DND-41 (cell line): ENCODE measurements around the gene FAM50A.

ENCODE experiments used
- ATAC-seq: fragments of 200-7000 bp; cut with Tn5 transposase; 3 replicates; pipeline ENCODE4 v1.9.1; 2021; ENCODE audit warnings: low read depth; ENCODE audit not compliant: insufficient read depth
- DNase-seq: peaks from one replicate; pipeline ENCODE4 v3.0.0-alpha.2; 2020
- H2AFZ ChIP-seq: 2 replicates; pipeline ENCODE4 v1.6.0; 2012; ENCODE audit warnings: low read depth, low read length
- H3K27ac ChIP-seq: 2 replicates; pipeline ENCODE4 v1.5.1; 2012; ENCODE audit warnings: low read length, inconsistent platforms
- H3K27me3 ChIP-seq: fragments of 200-600 bp; sonication (generic); 2 replicates; pipeline ENCODE4 v1.6.0; 2012; ENCODE audit warnings: low read length, mild to moderate bottlenecking, inconsistent platforms; ENCODE audit not compliant: insufficient read depth, poor library complexity
- H3K36me3 ChIP-seq: 2 replicates; pipeline ENCODE4 v1.5.1; 2012; ENCODE audit warnings: low read length, inconsistent platforms; ENCODE audit not compliant: insufficient read depth
- H3K4me1 ChIP-seq: 2 replicates; pipeline ENCODE4 v1.5.1; 2012; ENCODE audit warnings: mild to moderate bottlenecking, low read length; ENCODE audit not compliant: insufficient read depth
- H3K4me2 ChIP-seq: 2 replicates; pipeline ENCODE4 v1.6.0; 2012; ENCODE audit warnings: mild to moderate bottlenecking, moderate library complexity, low read length, inconsistent platforms; ENCODE audit not compliant: insufficient read depth
- H3K4me3 ChIP-seq, 2 experiments: fragments of 200-600 bp in 1 of 2; shearing (Covaris generic) in 1 of 2; 2 replicates each; pipeline ENCODE4 v1.5.1; 2012 to 2016; ENCODE audit warnings: inconsistent platforms in 2 of 2, low read length in 2 of 2, mild to moderate bottlenecking in 2 of 2, low read depth in 1 of 2, moderate library complexity in 1 of 2
- H3K79me2 ChIP-seq: 2 replicates; pipeline ENCODE4 v1.6.0; 2012; ENCODE audit warnings: low read length, inconsistent platforms; ENCODE audit not compliant: insufficient read depth
- H3K9ac ChIP-seq: 2 replicates; pipeline ENCODE4 v1.6.0; 2012; ENCODE audit warnings: low read depth, mild to moderate bottlenecking, inconsistent platforms, low read length, moderate library complexity
- H3K9me3 ChIP-seq: 2 replicates; pipeline ENCODE4 v1.5.1; 2012; ENCODE audit warnings: low read length, moderate library complexity, mild to moderate bottlenecking, inconsistent platforms; ENCODE audit not compliant: insufficient read depth, severe bottlenecking
- H4K20me1 ChIP-seq: 2 replicates; pipeline ENCODE4 v1.6.0; 2012; ENCODE audit warnings: low read length; ENCODE audit not compliant: insufficient read depth
- CTCF ChIP-seq: IDR thresholded peaks from 2 replicates; pipeline ENCODE4 v1.5.1; 2012; ENCODE audit warnings: borderline replicate concordance, low read length, moderate library complexity, mild to moderate bottlenecking; ENCODE audit not compliant: poor library complexity, severe bottlenecking; ENCODE audit errors: extremely low read depth
- EZH2 ChIP-seq: IDR thresholded peaks from 3 replicates; pipeline ENCODE4 v1.6.1; 2012; ENCODE audit warnings: borderline replicate concordance, low read depth, mild to moderate bottlenecking, moderate library complexity, low read length, inconsistent platforms; ENCODE audit not compliant: severe bottlenecking

Gene FAM50A

GRCh38 chrX:154403192-154403591, 40.7 kb upstream of the FAM50A start:
- Histone ChIP-seq H3K9me3 (no peaks in the 10 kb centered on the region), H2AFZ (no peak overlapping the region), H3K4me1 (peaks cover 14% of the 10 kb centered on the region), H4K20me1 (peaks cover 21% of the 10 kb centered on the region), H3K36me3 (peaks cover 29% of the 10 kb centered on the region), H3K4me3 (no peak overlapping the region), H3K9ac (no peak overlapping the region), H3K27ac (no peak overlapping the region), H3K79me2 (peaks cover 18% of the 10 kb centered on the region), H3K27me3 (no peaks in the 10 kb centered on the region), H3K4me2 (no peak overlapping the region)
- ATAC-seq (no peak), DNase-seq (no peak)
- TF ChIP-seq EZH2 (no peak), CTCF (no peak)

DNA sequence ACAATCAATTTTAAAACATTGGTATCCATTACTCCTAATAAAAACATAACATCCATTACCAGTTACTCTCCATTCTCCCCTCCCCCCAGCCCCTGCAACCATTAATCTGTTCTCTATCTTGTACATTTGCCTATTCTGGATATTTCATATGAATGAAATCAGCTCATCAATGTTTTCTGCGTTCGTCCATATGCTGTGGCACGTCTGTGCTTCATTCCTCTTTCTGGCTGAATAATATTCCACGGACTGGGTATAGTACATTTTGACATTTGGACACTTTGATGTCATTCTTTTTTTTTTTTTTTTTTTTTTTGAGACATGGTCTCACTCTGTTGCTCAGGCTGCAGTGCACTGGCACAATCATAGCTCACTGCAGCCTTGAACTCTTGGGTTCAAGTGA, 40.1 kb upstream of the FAM50A start:
- no peak overlapping the region for H3K4me3 ChIP-seq
- peaks cover 25% of the 10 kb centered on the region for H3K36me3 ChIP-seq
- H3K4me2 ChIP-seq, result no peak overlapping the region
- H3K27ac ChIP-seq, result no peak overlapping the region
- H3K27me3 ChIP-seq, result no peaks in the 10 kb centered on the region
- peaks cover 20% of the 10 kb centered on the region for H4K20me1 ChIP-seq
- no peak for DNase-seq
- H3K79me2 ChIP-seq, result peaks cover 11% of the 10 kb centered on the region
- no peak for TF ChIP-seq EZH2
- no peak for TF ChIP-seq CTCF
- no peak for ATAC-seq
- H3K9ac ChIP-seq, result no peak overlapping the region
- no peaks in the 10 kb centered on the region for H3K9me3 ChIP-seq
- H3K4me1 ChIP-seq, result peaks cover 14% of the 10 kb centered on the region
- no peak overlapping the region for H2AFZ ChIP-seq

GRCh38 chrX:154404625-154405192, 39.2 kb upstream of the FAM50A start:
- no peak for ATAC-seq
- TF ChIP-seq EZH2 (no peak), CTCF (no peak)
- peaks cover 16% of the 10 kb centered on the region for H3K36me3 ChIP-seq

More at GRCh38 chrX:154404625-154405192, 39.2 kb upstream of the FAM50A start:
- Histone ChIP-seq H3K4me1 (peaks cover 5% of the 10 kb centered on the region), H4K20me1 (peaks cover 12% of the 10 kb centered on the region), H3K79me2 (peaks cover 3% of the 10 kb centered on the region; the same call in 1 of the 2 replicates), H2AFZ (no peak overlapping the region), H3K27ac (no peak overlapping the region), H3K9ac (no peak overlapping the region), H3K4me2 (no peak overlapping the region), H3K4me3 (no peak overlapping the region), H3K27me3 (no peaks in the 10 kb centered on the region), H3K9me3 (no peaks in the 10 kb centered on the region)
- DNase-seq, result no peak
